OCI-M2 (cell line): Measurements from ENCODE around the gene SEC61B.
"Not testable (repeated sequence)": the region's sequence is repeated elsewhere in the genome, so short reads cannot be mapped to it uniquely, and the experiment has no call there.

ENCODE experiments used
- DNase-seq: peaks from one replicate; lab custom pipeline; 2025; ENCODE audit not compliant: unreplicated experiment; lab: John Stamatoyannopoulos, UW

The SEC61B gene

GRCh38 chr9:99235926-99236634 is 14.0 kb downstream of the SEC61B start:
- DNase-seq: no peak

DNA sequence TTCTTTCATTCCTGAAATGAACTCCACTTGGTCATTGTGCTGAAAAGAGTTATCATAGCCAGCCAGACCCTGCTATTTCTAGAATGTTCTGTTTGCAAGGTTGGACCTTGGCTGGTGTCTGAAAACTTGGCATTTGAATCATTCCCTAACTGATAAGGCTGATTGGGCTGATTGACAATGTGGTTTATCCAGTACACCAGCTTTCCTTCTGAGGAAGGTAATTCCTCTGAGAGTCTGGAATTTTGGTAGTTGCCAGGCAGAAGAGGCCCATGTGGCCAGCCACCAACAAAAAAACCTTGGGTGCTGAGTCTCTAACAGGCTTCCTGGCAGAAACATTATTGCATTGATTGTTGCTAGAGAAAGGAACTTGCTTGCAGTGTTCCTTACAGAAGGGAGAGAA is 15.3 kb downstream of the SEC61B start:
- no peak for DNase-seq

GRCh38 chr9:99237849-99238248 is 15.8 kb downstream of the SEC61B start:
- not testable (repeated sequence) for DNase-seq

GRCh38 chr9:99238331-99238730 is 16.2 kb downstream of the SEC61B start:
- DNase-seq: no peak

GRCh38 chr9:99239341-99240060 is 17.4 kb downstream of the SEC61B start:
- no peak for DNase-seq

DNA sequence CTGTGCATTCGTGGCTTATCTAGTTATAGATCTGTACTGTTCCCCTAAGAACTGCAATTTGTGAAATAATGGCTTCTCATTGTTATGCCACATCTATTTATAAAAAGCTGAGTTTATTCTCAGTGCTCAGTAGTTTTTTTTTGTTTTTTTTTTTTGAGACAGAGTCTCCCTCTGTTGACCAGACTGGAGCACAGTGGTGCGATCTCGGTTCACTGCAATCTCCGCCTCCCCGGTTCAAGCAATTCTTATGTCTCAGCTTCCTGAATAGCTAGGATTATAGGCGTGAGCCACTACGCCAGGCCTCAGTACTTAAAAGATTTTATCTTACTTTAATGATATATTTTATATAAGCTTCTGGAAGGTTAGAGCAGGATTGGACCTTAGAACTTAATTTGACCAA is 19.0 kb downstream of the SEC61B start:
- no peak for DNase-seq

DNA sequence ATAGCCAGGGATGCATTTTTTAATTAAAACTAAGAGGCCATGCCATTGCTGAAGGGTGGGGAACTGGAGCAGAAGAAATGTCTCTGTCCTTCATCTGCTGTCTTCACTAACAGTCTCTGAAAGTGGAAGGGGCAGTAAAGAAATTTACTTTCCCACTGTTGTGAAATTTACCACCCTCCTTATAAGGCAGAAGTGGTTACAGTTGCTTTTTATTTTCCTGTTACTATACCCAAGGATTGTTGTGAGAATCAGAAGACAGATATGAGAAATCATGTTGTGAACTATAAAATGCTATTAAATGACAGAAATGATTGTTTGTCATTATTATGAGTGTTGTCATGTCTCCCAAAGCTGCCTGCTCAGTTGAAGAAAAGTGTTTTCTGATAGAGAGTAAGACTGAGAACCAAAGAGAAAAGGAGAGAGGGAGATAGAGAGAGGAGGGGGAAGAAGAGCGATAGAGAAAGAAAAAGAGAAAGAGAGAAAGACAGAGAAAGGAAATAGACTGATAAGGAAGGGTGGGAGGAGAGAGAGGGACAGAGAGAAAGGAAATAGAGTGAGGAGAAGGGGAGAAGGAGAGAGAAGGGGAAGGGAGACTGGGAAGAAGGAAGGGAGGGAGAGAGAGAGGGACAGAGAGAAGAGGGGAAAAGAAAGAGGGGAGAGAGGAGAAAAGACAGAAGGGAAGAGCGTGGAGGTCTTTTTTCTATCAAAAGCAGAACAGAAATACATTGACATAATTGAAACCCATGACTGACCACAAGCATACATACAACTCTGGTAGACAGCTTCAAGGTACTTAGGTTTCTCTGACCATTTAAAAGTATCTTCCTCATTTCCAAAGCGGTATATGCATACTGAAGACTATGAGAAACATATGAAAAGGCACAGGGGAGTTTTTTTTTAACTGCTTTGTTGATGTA is 22.5 kb downstream of the SEC61B start:
- no peak for DNase-seq

DNA sequence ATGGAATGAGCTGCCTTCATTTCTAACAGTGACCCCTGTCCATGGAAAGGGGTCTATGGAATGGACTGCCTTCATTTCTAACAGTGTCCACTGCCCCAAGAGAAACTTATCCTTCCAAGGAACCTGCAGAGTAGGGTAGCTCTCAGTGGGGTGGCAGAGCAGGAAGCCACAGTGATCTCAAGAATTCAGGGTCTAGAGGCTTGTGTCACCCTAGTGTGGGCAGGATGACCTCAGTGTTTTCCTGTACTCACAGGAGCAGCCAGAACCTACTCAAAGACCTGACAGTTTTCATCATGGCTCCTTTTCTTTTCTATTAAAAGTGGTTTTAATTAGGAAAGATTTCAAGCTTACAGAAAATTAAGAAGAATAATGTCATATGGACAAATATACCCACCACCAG is 27.5 kb downstream of the SEC61B start:
- DNase-seq: no peak

DNA sequence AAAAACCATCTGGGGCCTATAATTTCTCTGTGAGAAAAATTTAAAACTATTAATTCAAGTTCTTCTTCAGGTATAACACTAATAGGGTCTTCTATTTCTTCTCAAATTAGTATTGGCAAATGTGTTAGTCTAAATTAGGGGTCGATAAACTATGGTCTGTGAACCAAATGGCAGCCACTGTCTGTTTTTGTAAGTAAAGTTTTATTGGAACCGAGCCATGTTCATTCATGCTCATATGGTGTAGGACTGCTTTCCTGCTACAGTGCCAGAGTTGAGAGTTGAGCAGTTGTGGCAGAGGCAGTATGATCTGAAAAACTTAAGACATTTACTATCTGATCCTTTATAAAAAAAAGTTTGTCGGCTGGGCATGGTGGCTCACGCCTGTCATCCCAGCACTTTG is 29.1 kb downstream of the SEC61B start:
- no peak for DNase-seq

- no peak for DNase-seq
Measured at GRCh38 chr9:99253134-99253533, 31.1 kb downstream of the SEC61B start.

GRCh38 chr9:99253772-99254431 is 31.8 kb downstream of the SEC61B start:
- DNase-seq: no peak

DNA sequence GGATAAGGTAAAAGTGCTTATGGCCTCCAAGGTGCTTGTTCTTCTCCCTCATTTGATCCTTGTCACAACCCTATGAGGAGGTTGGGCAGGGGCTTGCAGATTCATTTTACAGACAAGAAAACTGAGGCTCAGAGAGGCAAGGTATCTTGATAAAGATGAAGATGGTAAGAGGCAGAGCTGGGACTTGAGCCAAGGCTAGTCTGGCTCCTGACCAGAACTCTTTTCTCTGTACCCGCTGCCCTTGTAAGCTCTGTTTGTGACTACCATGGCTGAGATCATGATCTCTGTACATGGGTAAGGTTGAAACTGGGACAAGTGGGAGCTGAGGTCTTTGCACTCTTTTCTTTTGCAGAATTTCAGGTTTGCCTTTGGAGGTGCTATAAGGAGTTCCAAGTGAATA is 33.6 kb downstream of the SEC61B start:
- no peak for DNase-seq

DNA sequence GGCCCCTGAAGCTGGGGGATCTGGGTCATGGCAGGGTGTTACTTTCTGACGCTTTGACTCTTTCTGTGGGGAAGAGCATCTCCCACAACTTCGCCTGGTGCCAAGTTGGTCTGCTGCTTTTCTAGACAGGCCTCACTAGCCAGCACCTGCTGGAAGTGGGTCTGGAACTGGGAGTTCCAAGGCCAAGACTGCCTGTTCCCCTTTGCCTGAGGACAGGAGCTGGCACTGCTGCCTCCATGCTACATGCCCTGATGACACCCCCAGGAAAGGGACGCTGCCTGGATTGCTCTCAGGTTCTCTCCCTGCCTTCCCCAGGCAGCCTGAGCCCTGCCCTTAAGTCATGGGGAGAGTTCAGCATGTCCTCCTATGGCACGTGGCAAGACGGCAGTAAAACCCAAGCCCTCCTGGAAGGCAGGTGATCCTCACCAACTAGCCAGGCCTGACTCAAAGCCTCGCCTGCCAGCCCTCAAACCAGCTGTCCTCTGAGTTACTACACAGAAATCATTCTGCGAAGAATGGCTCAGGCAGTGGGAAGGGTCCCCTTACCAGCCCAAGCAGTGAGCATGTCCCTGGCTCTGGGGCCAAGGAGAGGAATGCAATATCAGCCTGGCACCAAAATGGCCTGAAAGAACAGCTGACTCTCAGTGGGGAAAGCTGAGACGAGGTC is 35.8 kb downstream of the SEC61B start:
- DNase-seq: no peak

GRCh38 chr9:99259231-99259918 is 37.3 kb downstream of the SEC61B start:
- no peak for DNase-seq

- DNase-seq: no peak
Measured at GRCh38 chr9:99261923-99262322, 39.8 kb downstream of the SEC61B start.

GRCh38 chr9:99262949-99263418 is 40.9 kb downstream of the SEC61B start:
- DNase-seq: no peak

DNA sequence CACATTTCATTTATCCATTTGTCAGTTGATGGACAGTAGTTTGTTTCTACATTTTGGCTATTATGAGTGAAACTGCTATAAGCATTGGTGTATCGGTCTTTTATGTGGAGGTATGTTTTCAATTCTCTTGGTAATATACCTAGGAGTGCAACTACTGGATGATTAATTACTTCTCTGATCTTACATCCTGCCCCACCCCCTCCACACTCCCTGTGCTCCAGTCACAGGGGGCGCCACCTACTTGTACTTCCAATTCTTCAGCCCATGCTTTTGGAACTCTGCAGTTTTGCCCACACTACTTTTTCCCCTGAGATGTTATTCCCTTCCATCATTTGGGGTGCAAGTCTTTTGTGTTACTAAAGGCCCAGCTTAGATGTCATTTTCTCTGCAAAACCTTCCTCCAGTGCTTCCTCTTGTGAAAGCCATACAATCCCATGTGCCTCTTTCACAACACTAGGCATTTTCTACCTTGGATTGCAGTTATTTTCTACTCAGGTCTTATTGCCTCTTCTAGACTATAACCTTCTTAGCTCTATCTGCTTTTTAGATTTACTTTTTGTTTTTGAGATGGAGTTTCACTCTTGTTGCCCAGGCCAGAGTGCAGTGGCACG is 42.1 kb downstream of the SEC61B start:
- DNase-seq: no peak

DNA sequence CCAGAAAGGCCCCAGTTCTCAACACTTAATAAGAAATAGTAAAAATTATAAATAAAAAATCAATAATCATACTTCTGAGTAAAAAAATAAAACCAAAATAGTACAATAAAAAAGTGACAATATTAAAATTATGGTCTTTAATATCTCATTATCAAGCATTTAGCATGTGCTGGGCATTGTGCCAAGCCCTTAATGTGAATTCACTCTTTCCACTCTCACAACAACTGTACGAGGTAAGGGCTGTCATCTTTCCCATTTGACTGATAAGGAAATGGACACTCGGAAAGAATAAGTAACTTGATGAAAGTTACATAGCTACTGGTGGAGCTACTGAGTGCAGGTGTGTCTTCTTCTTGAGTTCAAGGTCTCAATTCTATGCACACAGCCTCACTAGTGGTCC is 43.6 kb downstream of the SEC61B start:
- no peak for DNase-seq

DNA sequence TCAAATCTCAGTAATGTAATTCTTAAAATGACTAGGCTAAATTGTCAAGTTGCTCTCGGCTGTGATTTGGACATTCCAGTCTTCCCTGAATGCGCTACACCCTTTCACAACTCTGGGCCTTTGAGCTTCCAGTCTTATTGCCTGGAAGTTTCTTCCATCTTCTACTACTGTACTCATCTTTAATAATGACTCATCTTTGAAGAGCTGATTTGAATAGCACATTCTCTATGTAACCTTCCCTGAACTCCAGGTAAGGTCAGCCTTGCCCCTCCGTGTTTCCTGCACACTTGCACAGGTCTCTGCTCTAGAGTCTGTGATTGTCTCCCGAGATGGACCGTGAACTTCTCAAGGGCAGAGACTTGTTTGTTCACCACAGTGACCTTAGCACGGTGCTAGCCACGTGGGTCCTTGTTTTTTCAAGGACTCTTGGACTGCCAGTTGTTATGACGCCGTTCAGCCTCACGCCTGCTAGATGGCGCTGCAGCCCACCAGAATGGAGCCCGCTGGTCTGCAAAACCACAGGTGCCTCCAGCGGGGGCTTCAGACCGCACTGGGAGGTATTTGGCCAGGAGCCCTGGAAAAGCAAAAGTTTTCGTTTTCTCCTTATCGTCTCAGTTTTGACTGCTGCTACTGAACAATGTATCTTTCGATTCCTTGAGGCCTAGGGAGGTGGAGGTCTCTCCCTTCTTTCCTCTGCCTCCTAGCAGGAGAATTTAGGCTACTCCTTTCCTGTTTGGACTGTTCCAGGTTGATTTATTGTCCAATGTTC is 44.4 kb downstream of the SEC61B start:
- no peak for DNase-seq
